Mesenchymal stem cell (in vitro differentiated cells and primary cell): ENCODE measurements around the gene SDC1. TPM values are rescaled to one million over a fixed set of nuclear protein-coding genes. Genes with fewer than 3 reads are reported as not detected.

ENCODE experiments used
- DNase-seq: peaks from one replicate; pipeline ENCODE4 v3.0.0-alpha.2; 2013
- H2AFZ ChIP-seq: one replicate; pipeline ENCODE4 v1.6.1; 2013; ENCODE audit warnings: low read depth, mild to moderate bottlenecking, control low read depth, inconsistent platforms, low read length, moderate library complexity
- H2AK5ac ChIP-seq: 2 replicates; pipeline ENCODE4 v1.6.1; 2013; ENCODE audit warnings: low read length, moderate library complexity, mild to moderate bottlenecking, inconsistent platforms; ENCODE audit not compliant: severe bottlenecking
- H2BK120ac ChIP-seq: one replicate; pipeline ENCODE4 v1.6.1; 2013; ENCODE audit warnings: low read depth, mild to moderate bottlenecking, inconsistent platforms, low read length, moderate library complexity
- H2BK12ac ChIP-seq, 2 experiments: one replicate each; pipeline ENCODE4 v1.6.1; 2013; ENCODE audit warnings: inconsistent platforms in 2 of 2, low read length in 2 of 2, mild to moderate bottlenecking in 2 of 2, moderate library complexity in 2 of 2, control low read depth in 1 of 2
- H2BK15ac ChIP-seq: one replicate; pipeline ENCODE4 v1.6.1; 2013; ENCODE audit warnings: mild to moderate bottlenecking, low read depth, inconsistent platforms; ENCODE audit not compliant: poor library complexity, severe bottlenecking
- H2BK5ac ChIP-seq: 2 replicates; pipeline ENCODE4 v1.6.1; 2013; ENCODE audit warnings: low read depth, mild to moderate bottlenecking, low read length, control low read depth, inconsistent platforms; ENCODE audit not compliant: poor library complexity, severe bottlenecking
- H3K14ac ChIP-seq, 2 experiments: one replicate each; pipeline ENCODE4 v1.6.1; 2013; ENCODE audit warnings: inconsistent platforms in 2 of 2, low read length in 2 of 2, control low read depth in 1 of 2, mild to moderate bottlenecking in 1 of 2, moderate library complexity in 1 of 2
- H3K18ac ChIP-seq, 2 experiments: one replicate each; pipeline ENCODE4 v1.6.1; 2013; ENCODE audit warnings: inconsistent platforms in 2 of 2, low read length in 2 of 2, control low read depth in 1 of 2, low read depth in 1 of 2, mild to moderate bottlenecking in 1 of 2
- H3K23ac ChIP-seq, 2 experiments: one replicate each; pipeline ENCODE4 v1.6.1; 2013; ENCODE audit warnings: inconsistent platforms in 2 of 2, low read length in 2 of 2, mild to moderate bottlenecking in 2 of 2, moderate library complexity in 2 of 2, control low read depth in 1 of 2
- H3K27ac ChIP-seq: 2 replicates; pipeline ENCODE4 v1.5.1; 2013; ENCODE audit warnings: mild to moderate bottlenecking, moderate library complexity, low read length, control low read depth, inconsistent platforms; ENCODE audit not compliant: poor library complexity, severe bottlenecking
- H3K27me3 ChIP-seq, 2 experiments: 2 replicates each; pipeline versions ENCODE4 v1.6.1 to v1.7.0; 2013; ENCODE audit warnings: low read length in 2 of 2, mild to moderate bottlenecking in 2 of 2, moderate library complexity in 2 of 2, control low read depth in 1 of 2, inconsistent platforms in 1 of 2; ENCODE audit not compliant: control insufficient read depth in 1 of 2, insufficient read depth in 1 of 2
- H3K36me3 ChIP-seq, 2 experiments: 2 replicates each; pipeline versions ENCODE4 v1.6.1 to v1.7.0; 2013; ENCODE audit warnings: low read length in 2 of 2, control low read depth in 1 of 2, inconsistent platforms in 1 of 2, low read depth in 1 of 2, mild to moderate bottlenecking in 1 of 2; ENCODE audit not compliant: insufficient read depth in 2 of 2, control insufficient read depth in 1 of 2
- H3K4ac ChIP-seq, 2 experiments: one replicate each; pipeline ENCODE4 v1.6.1; 2013; ENCODE audit warnings: inconsistent platforms in 2 of 2, low read length in 2 of 2, mild to moderate bottlenecking in 2 of 2, moderate library complexity in 2 of 2, control low read depth in 1 of 2, low read depth in 1 of 2
- H3K4me1 ChIP-seq: 2 replicates; pipeline ENCODE4 v1.6.1; 2013; ENCODE audit warnings: low read depth, low read length, control low read depth; ENCODE audit not compliant: control insufficient read depth, insufficient read depth
- H3K4me2 ChIP-seq: 2 replicates; pipeline ENCODE4 v1.6.1; 2013; ENCODE audit warnings: low read length, mild to moderate bottlenecking, inconsistent platforms; ENCODE audit not compliant: poor library complexity, severe bottlenecking
- H3K4me3 ChIP-seq, 2 experiments: 2 replicates each; pipeline versions ENCODE4 v1.5.1 to v1.7.0; 2013; ENCODE audit warnings: low read length in 2 of 2, mild to moderate bottlenecking in 2 of 2, control low read depth in 1 of 2, low read depth in 1 of 2; ENCODE audit not compliant: insufficient read depth in 1 of 2
- H3K79me1 ChIP-seq: replicated peaks from 2 replicates; pipeline ENCODE4 v1.6.1; 2013; ENCODE audit warnings: mild to moderate bottlenecking, control low read depth, low read length, inconsistent platforms; ENCODE audit not compliant: poor library complexity, severe bottlenecking
- H3K9ac ChIP-seq: 2 replicates; pipeline ENCODE4 v1.7.0; 2013; ENCODE audit warnings: mild to moderate bottlenecking, low read length, moderate library complexity
- H3K9me3 ChIP-seq: 2 replicates; pipeline ENCODE4 v1.7.0; 2013; ENCODE audit warnings: mild to moderate bottlenecking, low read length; ENCODE audit not compliant: control insufficient read depth
- H4K8ac ChIP-seq: one replicate; pipeline ENCODE4 v1.6.1; 2013; ENCODE audit warnings: inconsistent platforms, mild to moderate bottlenecking, low read length, moderate library complexity
- H4K91ac ChIP-seq: one replicate; pipeline ENCODE4 v1.6.1; 2013; ENCODE audit warnings: mild to moderate bottlenecking, low read length, inconsistent platforms
- WGBS: methylation state at CpG from one replicate; pipeline ENCODE4 v1.1.7; 2013; ENCODE audit warnings: mixed read lengths; 5-methylcytosine and 5-hydroxymethylcytosine counted together
- small RNA-seq: library from polyadenylated mRNA; stranded (forward); fragments of <200 nt; extraction: miRNeasy Mini kit (QIAGEN cat#:217004); gene quantifications from one replicate; pipeline ENCODE3, GENCODE V24; 2013; ENCODE audit warnings: low read depth

SDC1 gene

GRCh38 chr2:20153131-20153851, 71.6 kb downstream of the SDC1 start:
- Histone ChIP-seq H3K4me2 (no peak overlapping the region), H3K4me1 (peaks cover 13% of the 10 kb centered on the region), H3K14ac (no peak overlapping the region), H4K8ac (no peak overlapping the region), H3K4me3 (no peak overlapping the region), H2AK5ac (peak overlapping the region; percentile 66), H3K9ac (no peak overlapping the region), H3K4ac (no peak overlapping the region), H3K27me3 (no peaks in the 10 kb centered on the region), H3K18ac (no peak overlapping the region), H3K79me1 (no peaks in the 10 kb centered on the region), H2BK15ac (no peak overlapping the region), H3K23ac (no peak overlapping the region), H4K91ac (no peak overlapping the region), H2BK5ac (no peak overlapping the region), H3K9me3 (no peaks in the 10 kb centered on the region), H2BK120ac (no peak overlapping the region), H3K27ac (no peak overlapping the region), H3K36me3 (no peaks in the 10 kb centered on the region), H2BK12ac (no peak overlapping the region), H2AFZ (no peak overlapping the region)
- WGBS, result 65% methylated on average over 5 of the region's 5 CpGs
- no peak for DNase-seq

- H3K4ac ChIP-seq, result no peak overlapping the region
- H3K36me3 ChIP-seq, result no peaks in the 10 kb centered on the region
- no peak overlapping the region for H3K4me2 ChIP-seq
- no peak overlapping the region for H3K9ac ChIP-seq
- H4K91ac ChIP-seq, result no peak overlapping the region
- no peaks in the 10 kb centered on the region for H3K9me3 ChIP-seq
- no peak for DNase-seq
- H2AFZ ChIP-seq, result no peak overlapping the region
- peak overlapping the region in 1 of 2 experiments; percentile 30 for H3K18ac ChIP-seq
- peak overlapping the region; percentile 60 for H4K8ac ChIP-seq
- no peak overlapping the region for H2BK15ac ChIP-seq
- H3K14ac ChIP-seq, result peak overlapping the region in 1 of 2 experiments; percentile 1
- H3K4me1 ChIP-seq, result peaks cover 10% of the 10 kb centered on the region
- H2BK120ac ChIP-seq, result no peak overlapping the region
- no peak overlapping the region for H2AK5ac ChIP-seq
- no peak overlapping the region for H3K23ac ChIP-seq
- H3K27ac ChIP-seq, result no peak overlapping the region
- no peak overlapping the region for H2BK5ac ChIP-seq
- H3K79me1 ChIP-seq, result no peaks in the 10 kb centered on the region
- no peak overlapping the region for H3K4me3 ChIP-seq
- H3K27me3 ChIP-seq, result no peaks in the 10 kb centered on the region
- H2BK12ac ChIP-seq, result no peak overlapping the region
- WGBS, result 71% methylated on average over 6 of the region's 7 CpGs
Observed at GRCh38 chr2:20150806-20151571, 73.9 kb downstream of the SDC1 start.

Small RNA genes within 50 kb of the gene (small RNA-seq; reads per million reads assigned to genes)
- not detected for gene RN7SL140P
- gene RNU6-961P, result not detected
- gene RNU7-113P, result not detected
